HG03565 (cell line): Measurements from ENCODE around the gene TYW5.

Source experiments
- ATAC-seq: cut with Tn5 transposase; IDR thresholded peaks from one replicate; pipeline ENCODE4 v1.9.1; 2021; ENCODE audit warnings: mild to moderate bottlenecking, moderate library complexity; ENCODE audit not compliant: unreplicated experiment

TYW5 gene

GRCh38 chr2:199955339-199956061, at the start of gene TYW5, which contains the start of gene MAIP1:
TYW5 (minus strand) TSS chr2:199955491; CDS start chr2:199955470, 21 bp downstream.
MAIP1 (plus strand) TSS chr2:199955582; CDS start chr2:199955799, 217 bp downstream.
- ATAC-seq, result peak; percentile 60

GRCh38 chr2:200003444-200003843, 48.2 kb upstream of the TYW5 start:
- ATAC-seq, result no peak

GRCh38 chr2:200000444-200001163, 45.3 kb upstream of the TYW5 start:
- no peak for ATAC-seq

GRCh38 chr2:199999166-199999565, 43.9 kb upstream of the TYW5 start:
- no peak for ATAC-seq

- no peak for ATAC-seq
These were observed 42.0 kb upstream of the TYW5 start for GRCh38 chr2:199997296-199997695.

- no peak for ATAC-seq
These were observed 39.6 kb upstream of the TYW5 start for GRCh38 chr2:199994896-199995295.

GRCh38 chr2:199994371-199994770, 39.1 kb upstream of the TYW5 start:
- ATAC-seq, result no peak

GRCh38 chr2:199992296-199992695, 37.0 kb upstream of the TYW5 start:
- no peak for ATAC-seq

- ATAC-seq, result no peak
These were observed 36.4 kb upstream of the TYW5 start for GRCh38 chr2:199991691-199992090.

GRCh38 chr2:199989822-199990221, 34.5 kb upstream of the TYW5 start:
- ATAC-seq, result no peak

GRCh38 chr2:199988151-199988550, 32.9 kb upstream of the TYW5 start:
- no peak for ATAC-seq

GRCh38 chr2:199987586-199987985, 32.3 kb upstream of the TYW5 start:
- no peak for ATAC-seq

GRCh38 chr2:199985625-199986207, 30.4 kb upstream of the TYW5 start:
- no peak for ATAC-seq

- no peak for ATAC-seq
These were observed 29.5 kb upstream of the TYW5 start for GRCh38 chr2:199984755-199985154.

GRCh38 chr2:199984159-199984558, 28.9 kb upstream of the TYW5 start:
- no peak for ATAC-seq

GRCh38 chr2:199983534-199983933, 28.2 kb upstream of the TYW5 start:
- no peak for ATAC-seq

- no peak for ATAC-seq
These were observed 27.0 kb upstream of the TYW5 start for GRCh38 chr2:199982126-199982843.

GRCh38 chr2:199979832-199980628, 24.7 kb upstream of the TYW5 start:
- ATAC-seq, result no peak

- ATAC-seq, result no peak
These were observed 24.1 kb upstream of the TYW5 start for GRCh38 chr2:199979398-199979797.

- peak; percentile 50 for ATAC-seq
These were observed 22.7 kb upstream of the TYW5 start for GRCh38 chr2:199977984-199978415.
